WTC11 (cell line): ENCODE data around the gene AIFM2. TPM values are rescaled to one million over a fixed set of nuclear protein-coding genes. Genes with fewer than 3 reads are reported as not detected.

Experiments used
- ATAC-seq: fragments of 200-7000 bp; cut with Tn5 transposase; 2 replicates; pipeline ENCODE4 v1.10.0; 2021; ENCODE audit warnings: mild to moderate bottlenecking, moderate library complexity
- CTCF ChIA-PET: fragments of 300-600 bp; sonication (Branson Sonifier 250); formaldehyde crosslinking; loops from one replicate; lab custom pipeline; 2021; ENCODE audit warnings: antibody characterized with exemption; lab: Charles Lee
- POLR2A ChIA-PET: fragments of 350-600 bp; sonication (Branson Sonifier 250); formaldehyde crosslinking; loops from one replicate; lab custom pipeline; 2021; ENCODE audit warnings: antibody characterized with exemption; lab: Charles Lee
- DNase-seq: peaks from one replicate; pipeline ENCODE4 v3.0.0; 2021; ENCODE audit warnings: low spot score
- H3K27ac Mint-ChIP-seq: 2 replicates; pipeline ENCODE4 v1.8.0; 2021; ENCODE audit warnings: mixed read lengths
- H3K27me3 Mint-ChIP-seq: 2 replicates; pipeline ENCODE4 v1.8.0; 2021; ENCODE audit warnings: low read depth, mild to moderate bottlenecking, moderate library complexity, mixed read lengths
- H3K36me3 Mint-ChIP-seq: 2 replicates; pipeline ENCODE4 v1.8.0; 2021; ENCODE audit warnings: mixed read lengths
- H3K4me1 Mint-ChIP-seq: 2 replicates; pipeline ENCODE4 v1.8.0; 2022; ENCODE audit warnings: mixed read lengths
- H3K4me3 Mint-ChIP-seq: 2 replicates; pipeline ENCODE4 v1.8.0; 2021; ENCODE audit warnings: mild to moderate bottlenecking, moderate library complexity, mixed read lengths
- H3K9me3 Mint-ChIP-seq: 2 replicates; pipeline ENCODE4 v1.8.0; 2021; ENCODE audit warnings: mixed read lengths
- ATF1 ChIP-seq: sonication (generic); formaldehyde crosslinking; IDR thresholded peaks from 2 replicates; pipeline ENCODE4 v1.8.1; 2023; ENCODE audit warnings: mild to moderate bottlenecking, moderate library complexity, missing genetic modification reagents
- E2F4 ChIP-seq: sonication (generic); formaldehyde crosslinking; IDR thresholded peaks from 2 replicates; pipeline ENCODE4 v1.8.1; 2022; ENCODE audit warnings: low read depth, mild to moderate bottlenecking, moderate library complexity, missing genetic modification reagents, borderline replicate concordance
- KAT7 ChIP-seq: sonication (generic); formaldehyde crosslinking; IDR thresholded peaks from 2 replicates; pipeline ENCODE4 v1.8.1; 2023; ENCODE audit warnings: missing genetic modification reagents, mild to moderate bottlenecking, borderline replicate concordance
- OVOL2 ChIP-seq: fragments of 250-450 bp; sonication (Bioruptor Pico); IDR thresholded peaks from 2 replicates; pipeline ENCODE4 v1.9.0; 2021; ENCODE audit warnings: mild to moderate bottlenecking, borderline replicate concordance
- ZNF416 ChIP-seq: fragments of 250-450 bp; sonication (Bioruptor Pico); IDR thresholded peaks from 2 replicates; pipeline ENCODE4 v1.9.0; 2021; ENCODE audit warnings: mild to moderate bottlenecking, inconsistent platforms
- total RNA-seq: library from RNA; stranded (reverse); gene quantifications from 3 replicates; pipeline ENCODE4 v1.2.3, GENCODE V29; 2021
- TF ChIP-seq, protein P1 (sequence below): sonication (generic); formaldehyde crosslinking; IDR thresholded peaks from 2 replicates; pipeline ENCODE4 v1.8.1; 2023; ENCODE audit warnings: mild to moderate bottlenecking, missing genetic modification reagents
- TF ChIP-seq, protein P2 (sequence below): fragments of 250-450 bp; sonication (Bioruptor Pico); IDR thresholded peaks from 2 replicates; pipeline ENCODE4 v1.9.0; 2021; ENCODE audit warnings: mild to moderate bottlenecking, borderline replicate concordance

Gene AIFM2
- total RNA-seq, 1 experiment from 2014 or later = 4.4 TPM

- DNase-seq (no peak), ATAC-seq (no peak)
- TF ChIP-seq, protein P1, sequence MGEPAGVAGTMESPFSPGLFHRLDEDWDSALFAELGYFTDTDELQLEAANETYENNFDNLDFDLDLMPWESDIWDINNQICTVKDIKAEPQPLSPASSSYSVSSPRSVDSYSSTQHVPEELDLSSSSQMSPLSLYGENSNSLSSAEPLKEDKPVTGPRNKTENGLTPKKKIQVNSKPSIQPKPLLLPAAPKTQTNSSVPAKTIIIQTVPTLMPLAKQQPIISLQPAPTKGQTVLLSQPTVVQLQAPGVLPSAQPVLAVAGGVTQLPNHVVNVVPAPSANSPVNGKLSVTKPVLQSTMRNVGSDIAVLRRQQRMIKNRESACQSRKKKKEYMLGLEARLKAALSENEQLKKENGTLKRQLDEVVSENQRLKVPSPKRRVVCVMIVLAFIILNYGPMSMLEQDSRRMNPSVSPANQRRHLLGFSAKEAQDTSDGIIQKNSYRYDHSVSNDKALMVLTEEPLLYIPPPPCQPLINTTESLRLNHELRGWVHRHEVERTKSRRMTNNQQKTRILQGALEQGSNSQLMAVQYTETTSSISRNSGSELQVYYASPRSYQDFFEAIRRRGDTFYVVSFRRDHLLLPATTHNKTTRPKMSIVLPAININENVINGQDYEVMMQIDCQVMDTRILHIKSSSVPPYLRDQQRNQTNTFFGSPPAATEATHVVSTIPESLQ = no peak
- no peak for TF ChIP-seq ZNF416 (CRISPR knock-in tag)
- TF ChIP-seq, protein P2, sequence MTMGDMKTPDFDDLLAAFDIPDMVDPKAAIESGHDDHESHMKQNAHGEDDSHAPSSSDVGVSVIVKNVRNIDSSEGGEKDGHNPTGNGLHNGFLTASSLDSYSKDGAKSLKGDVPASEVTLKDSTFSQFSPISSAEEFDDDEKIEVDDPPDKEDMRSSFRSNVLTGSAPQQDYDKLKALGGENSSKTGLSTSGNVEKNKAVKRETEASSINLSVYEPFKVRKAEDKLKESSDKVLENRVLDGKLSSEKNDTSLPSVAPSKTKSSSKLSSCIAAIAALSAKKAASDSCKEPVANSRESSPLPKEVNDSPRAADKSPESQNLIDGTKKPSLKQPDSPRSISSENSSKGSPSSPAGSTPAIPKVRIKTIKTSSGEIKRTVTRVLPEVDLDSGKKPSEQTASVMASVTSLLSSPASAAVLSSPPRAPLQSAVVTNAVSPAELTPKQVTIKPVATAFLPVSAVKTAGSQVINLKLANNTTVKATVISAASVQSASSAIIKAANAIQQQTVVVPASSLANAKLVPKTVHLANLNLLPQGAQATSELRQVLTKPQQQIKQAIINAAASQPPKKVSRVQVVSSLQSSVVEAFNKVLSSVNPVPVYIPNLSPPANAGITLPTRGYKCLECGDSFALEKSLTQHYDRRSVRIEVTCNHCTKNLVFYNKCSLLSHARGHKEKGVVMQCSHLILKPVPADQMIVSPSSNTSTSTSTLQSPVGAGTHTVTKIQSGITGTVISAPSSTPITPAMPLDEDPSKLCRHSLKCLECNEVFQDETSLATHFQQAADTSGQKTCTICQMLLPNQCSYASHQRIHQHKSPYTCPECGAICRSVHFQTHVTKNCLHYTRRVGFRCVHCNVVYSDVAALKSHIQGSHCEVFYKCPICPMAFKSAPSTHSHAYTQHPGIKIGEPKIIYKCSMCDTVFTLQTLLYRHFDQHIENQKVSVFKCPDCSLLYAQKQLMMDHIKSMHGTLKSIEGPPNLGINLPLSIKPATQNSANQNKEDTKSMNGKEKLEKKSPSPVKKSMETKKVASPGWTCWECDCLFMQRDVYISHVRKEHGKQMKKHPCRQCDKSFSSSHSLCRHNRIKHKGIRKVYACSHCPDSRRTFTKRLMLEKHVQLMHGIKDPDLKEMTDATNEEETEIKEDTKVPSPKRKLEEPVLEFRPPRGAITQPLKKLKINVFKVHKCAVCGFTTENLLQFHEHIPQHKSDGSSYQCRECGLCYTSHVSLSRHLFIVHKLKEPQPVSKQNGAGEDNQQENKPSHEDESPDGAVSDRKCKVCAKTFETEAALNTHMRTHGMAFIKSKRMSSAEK = no peak
- no peak for TF ChIP-seq KAT7
- no peak for TF ChIP-seq E2F4 (CRISPR knock-in tag)
- no peak for TF ChIP-seq ATF1 (CRISPR knock-in tag)
- TF ChIP-seq OVOL2 = no peak
- CTCF ChIA-PET = interaction anchor here (1.1 kb wide), 1 partner anchor 301 kb away, joined by 3 read pairs; no protein-coding TSS in a partner anchor
- peaks cover 11% of the 10 kb centered on the region for H3K4me1 Mint-ChIP-seq
- no peaks in the 10 kb centered on the region; the same call in 1 of the 2 replicates for H3K27me3 Mint-ChIP-seq
- H3K4me3 Mint-ChIP-seq = no peak overlapping the region
- POLR2A ChIA-PET = no interaction called here
- H3K36me3 Mint-ChIP-seq = no peaks in the 10 kb centered on the region
- no peak overlapping the region for H3K27ac Mint-ChIP-seq
- no peaks in the 10 kb centered on the region for H3K9me3 Mint-ChIP-seq
Measured at GRCh38 chr10:70063418-70064098, 69.1 kb downstream of the AIFM2 start.

Other genes starting within 250 kb of the AIFM2 start
- 33.0 to 35.4 TPM (median 33.5 TPM) in 3 replicates for gene MACROH2A2, start 80.0 kb downstream of the AIFM2 start, total RNA-seq
- 18.9 to 21.3 TPM (median 20.7 TPM) in 3 replicates for gene TYSND1, start 13.9 kb upstream of the AIFM2 start, total RNA-seq
- gene SAR1A, start 37.7 kb upstream of the AIFM2 start, total RNA-seq = 102 to 111 TPM (median 109 TPM) in 3 replicates
- 140 to 180 TPM (median 144 TPM) in 3 replicates for gene PPA1, start 100.6 kb upstream of the AIFM2 start, total RNA-seq
- gene NPFFR1, start 151.2 kb upstream of the AIFM2 start, total RNA-seq = 0.04 to 0.05 TPM in 2 of 3 replicates, not detected in the other
- 26.4 to 29.4 TPM (median 28.1 TPM) in 3 replicates for gene LRRC20, start 249.8 kb upstream of the AIFM2 start, total RNA-seq